Mesendoderm (in vitro differentiated cells): ENCODE data around the gene TEX26.

Experiments used
- DNase-seq: peaks from one replicate; pipeline ENCODE4 v3.0.0; 2013
- H2AK5ac ChIP-seq: 2 replicates; pipeline ENCODE4 v1.6.1; 2013; ENCODE audit warnings: low read length, inconsistent platforms
- H2BK120ac ChIP-seq: 2 replicates; pipeline ENCODE4 v1.6.1; 2013; ENCODE audit warnings: low read depth, mild to moderate bottlenecking, low read length, moderate library complexity, mixed read lengths
- H2BK15ac ChIP-seq: replicated peaks from 2 replicates; pipeline ENCODE4 v1.6.1; 2013; ENCODE audit warnings: low read depth, mild to moderate bottlenecking, moderate library complexity
- H2BK5ac ChIP-seq: 2 replicates; pipeline ENCODE4 v1.6.1; 2013; ENCODE audit warnings: low read length, inconsistent platforms
- H3K18ac ChIP-seq: 2 replicates; pipeline ENCODE4 v1.6.1; 2013; ENCODE audit warnings: mild to moderate bottlenecking, low read length, mixed read lengths
- H3K23ac ChIP-seq: one replicate; pipeline ENCODE4 v1.6.1; 2013; ENCODE audit warnings: low read length
- H3K27ac ChIP-seq: 2 replicates; pipeline ENCODE4 v1.5.1; 2013; ENCODE audit warnings: low read depth, mild to moderate bottlenecking, inconsistent platforms, low read length, moderate library complexity
- H3K27me3 ChIP-seq: 2 replicates; pipeline ENCODE4 v1.6.1; 2013; ENCODE audit warnings: low read length, control low read depth, mild to moderate bottlenecking, inconsistent platforms; ENCODE audit not compliant: insufficient read depth, poor library complexity
- H3K36me3 ChIP-seq: 2 replicates; pipeline ENCODE4 v1.6.1; 2013; ENCODE audit warnings: low read length, inconsistent platforms; ENCODE audit not compliant: control insufficient read depth, insufficient read depth
- H3K4ac ChIP-seq: one replicate; pipeline ENCODE4 v1.6.1; 2013; ENCODE audit warnings: low read depth, mild to moderate bottlenecking, low read length, moderate library complexity
- H3K4me1 ChIP-seq: 2 replicates; pipeline ENCODE4 v1.6.1; 2013; ENCODE audit warnings: low read depth, low read length, inconsistent platforms; ENCODE audit not compliant: control insufficient read depth
- H3K4me2 ChIP-seq: 2 replicates; pipeline ENCODE4 v1.6.1; 2013; ENCODE audit warnings: low read length
- H3K4me3 ChIP-seq: 2 replicates; pipeline ENCODE4 v1.5.1; 2013; ENCODE audit warnings: mild to moderate bottlenecking, low read length
- H3K56ac ChIP-seq: one replicate; pipeline ENCODE4 v1.6.1; 2013; ENCODE audit warnings: low read length
- H3K79me1 ChIP-seq: 2 replicates; pipeline ENCODE4 v1.6.1; 2013; ENCODE audit warnings: low read length, inconsistent platforms
- H3K79me2 ChIP-seq: 2 replicates; pipeline ENCODE4 v1.6.1; 2013; ENCODE audit warnings: mild to moderate bottlenecking, low read length; ENCODE audit not compliant: control insufficient read depth, insufficient read depth
- H3K9ac ChIP-seq: 2 replicates; pipeline ENCODE4 v1.6.1; 2013; ENCODE audit warnings: low read length, inconsistent platforms
- H4K5ac ChIP-seq: one replicate; pipeline ENCODE4 v1.6.1; 2013; ENCODE audit warnings: low read length
- H4K8ac ChIP-seq: one replicate; pipeline ENCODE4 v1.6.1; 2013; ENCODE audit warnings: low read depth, mild to moderate bottlenecking, control low read depth, low read length, moderate library complexity
- WGBS: extraction: QIAGEN DNeasy Blood & Tissue Kit; methylation state at CpG from one replicate; pipeline ENCODE4 v1.1.7; 2013; ENCODE audit warnings: low lambda C conversion rate, missing lambda C conversion rate; ENCODE audit not compliant: insufficient coverage; ENCODE audit errors: extremely low coverage; 5-methylcytosine and 5-hydroxymethylcytosine counted together

The TEX26 gene

DNA sequence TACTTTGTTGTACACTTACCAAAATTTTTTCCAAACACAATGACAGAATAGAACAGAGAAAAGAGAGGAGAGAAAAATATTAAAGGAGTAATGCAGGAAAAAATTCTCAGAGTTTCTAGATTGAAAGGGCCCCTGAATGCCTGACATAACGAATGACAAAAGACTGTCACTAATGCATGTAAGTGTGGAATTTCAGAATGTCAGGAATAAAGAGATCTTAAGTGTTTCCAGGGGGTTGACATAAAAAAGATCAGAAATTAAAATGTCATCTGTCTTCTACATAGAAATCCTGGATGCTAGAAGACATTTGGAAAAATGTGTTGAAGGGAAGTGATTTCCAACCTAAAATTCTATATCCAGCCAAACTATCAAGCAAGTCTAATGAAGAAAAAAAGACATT is 27.2 kb downstream of the TEX26 start:
- H2BK120ac ChIP-seq = no peak overlapping the region

DNA sequence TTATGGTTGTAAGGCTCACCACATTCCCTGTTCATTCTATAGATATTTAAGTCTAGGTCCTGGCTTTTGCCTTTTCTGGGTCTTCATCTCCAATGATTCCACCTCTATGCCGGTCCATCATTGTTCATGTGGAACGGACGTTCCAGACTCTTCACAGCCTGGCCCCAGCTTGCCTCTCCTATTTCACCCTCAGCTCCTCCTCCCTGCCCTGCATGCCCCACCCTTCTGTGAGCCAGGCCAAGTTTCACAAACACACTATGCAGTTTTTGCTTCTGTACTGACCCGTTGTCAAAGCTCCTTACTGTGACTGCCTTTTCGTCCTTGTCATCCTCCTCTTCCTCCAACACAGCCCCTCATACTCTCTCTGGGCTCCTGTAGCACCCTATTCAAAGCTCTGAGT is 31.3 kb downstream of the TEX26 start:
- H2BK15ac ChIP-seq = no peak overlapping the region

More for the DNA sequence above, 27.2 kb downstream of the TEX26 start:
- H3K27me3 ChIP-seq = no peaks in the 10 kb centered on the region
- no peaks in the 10 kb centered on the region for H3K79me1 ChIP-seq
- WGBS = no CpG with 5 or more reads among the region's 1 CpG
- H3K4me1 ChIP-seq = no peaks in the 10 kb centered on the region
- no peaks in the 10 kb centered on the region for H3K36me3 ChIP-seq
- H3K4ac ChIP-seq = no peak overlapping the region
- no peak overlapping the region for H3K27ac ChIP-seq
- no peak overlapping the region for H2BK5ac ChIP-seq
- no peak overlapping the region for H2BK15ac ChIP-seq
- no peak overlapping the region for H3K18ac ChIP-seq
- no peak overlapping the region for H3K23ac ChIP-seq
- no peaks in the 10 kb centered on the region for H3K79me2 ChIP-seq
- no peak overlapping the region for H4K5ac ChIP-seq
- H2AK5ac ChIP-seq = no peak overlapping the region
- no peak overlapping the region for H3K9ac ChIP-seq
- no peak overlapping the region for H3K56ac ChIP-seq
- H4K8ac ChIP-seq = no peak overlapping the region
- DNase-seq = no peak
- no peak overlapping the region for H3K4me2 ChIP-seq
- no peak overlapping the region for H3K4me3 ChIP-seq

DNA sequence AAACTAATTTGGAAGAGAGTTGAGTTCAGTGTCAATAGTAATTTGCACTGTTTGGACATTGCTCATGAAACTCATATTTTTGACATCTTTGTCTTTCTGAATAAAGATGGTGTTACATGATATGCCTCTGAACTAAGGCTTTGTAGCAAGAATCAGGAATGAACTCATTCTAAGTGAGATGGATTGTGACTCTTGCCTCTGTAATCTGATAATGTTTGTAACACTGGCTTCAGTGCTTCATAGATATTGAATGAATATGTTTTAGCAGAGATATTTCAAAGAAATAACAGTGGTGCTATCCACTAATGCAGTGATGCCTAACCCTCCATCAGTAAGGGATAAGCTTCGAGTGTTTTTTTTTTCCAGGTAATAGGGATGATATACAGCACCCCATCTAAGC is 32.9 kb downstream of the TEX26 start:
- no peak overlapping the region for H3K4me2 ChIP-seq
- no peaks in the 10 kb centered on the region for H3K27me3 ChIP-seq
- no peak overlapping the region for H3K9ac ChIP-seq
- no peak for DNase-seq
- no peaks in the 10 kb centered on the region for H3K4me1 ChIP-seq
- no peaks in the 10 kb centered on the region for H3K36me3 ChIP-seq
- no peak overlapping the region for H2BK15ac ChIP-seq
- H4K5ac ChIP-seq = no peak overlapping the region
- H3K79me1 ChIP-seq = no peaks in the 10 kb centered on the region
- no peak overlapping the region for H2BK120ac ChIP-seq
- H3K79me2 ChIP-seq = no peaks in the 10 kb centered on the region
- H2AK5ac ChIP-seq = no peak overlapping the region
- H2BK5ac ChIP-seq = no peak overlapping the region
- no peak overlapping the region for H3K4ac ChIP-seq
- H3K4me3 ChIP-seq = no peak overlapping the region
- H3K23ac ChIP-seq = no peak overlapping the region
- WGBS = no CpG with 5 or more reads among the region's 1 CpG
- no peak overlapping the region for H3K18ac ChIP-seq
- H4K8ac ChIP-seq = no peak overlapping the region
- H3K27ac ChIP-seq = no peak overlapping the region
- no peak overlapping the region for H3K56ac ChIP-seq

More for the DNA sequence above, 31.3 kb downstream of the TEX26 start:
- H3K9ac ChIP-seq = no peak overlapping the region
- H3K4me2 ChIP-seq = no peak overlapping the region
- no peaks in the 10 kb centered on the region for H3K36me3 ChIP-seq
- H3K23ac ChIP-seq = no peak overlapping the region
- no peak overlapping the region for H2AK5ac ChIP-seq
- H3K79me1 ChIP-seq = no peaks in the 10 kb centered on the region
- H3K56ac ChIP-seq = no peak overlapping the region
- H4K5ac ChIP-seq = no peak overlapping the region
- H3K4ac ChIP-seq = no peak overlapping the region
- no peak for DNase-seq
- no peaks in the 10 kb centered on the region for H3K27me3 ChIP-seq
- H3K18ac ChIP-seq = no peak overlapping the region
- H3K79me2 ChIP-seq = no peaks in the 10 kb centered on the region
- no peak overlapping the region for H3K4me3 ChIP-seq
- H3K27ac ChIP-seq = no peak overlapping the region
- H2BK5ac ChIP-seq = no peak overlapping the region
- no peak overlapping the region for H4K8ac ChIP-seq
- H3K4me1 ChIP-seq = no peaks in the 10 kb centered on the region
- no peak overlapping the region for H2BK120ac ChIP-seq
- no CpG with 5 or more reads among the region's 5 CpGs for WGBS

DNA sequence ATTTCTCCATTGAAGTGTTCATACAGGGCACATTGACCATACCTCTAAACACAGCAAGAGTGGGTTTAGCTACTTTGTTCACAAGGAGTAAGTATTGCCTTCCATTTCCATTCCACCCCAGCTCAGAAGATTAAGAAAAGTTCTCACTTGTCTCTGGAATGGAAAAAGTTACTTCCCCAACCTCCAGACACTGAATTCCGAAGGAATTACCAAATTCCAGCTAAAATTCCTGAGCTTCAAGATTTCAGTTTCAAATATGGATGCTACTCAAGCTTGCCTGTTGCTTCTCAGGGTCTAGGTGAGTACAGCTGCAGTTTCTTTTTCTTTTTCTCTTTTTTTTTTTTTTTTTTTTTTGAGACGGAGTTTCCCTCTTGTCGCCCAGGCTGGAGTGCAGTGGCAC is 33.6 kb downstream of the TEX26 start:
- H3K4me2 ChIP-seq = no peak overlapping the region
- H3K9ac ChIP-seq = no peak overlapping the region
- H3K23ac ChIP-seq = no peak overlapping the region
- H3K56ac ChIP-seq = no peak overlapping the region
- no peak overlapping the region for H3K4me3 ChIP-seq
- no peaks in the 10 kb centered on the region for H3K4me1 ChIP-seq
- H3K27ac ChIP-seq = no peak overlapping the region
- H2BK15ac ChIP-seq = no peak overlapping the region
- no peaks in the 10 kb centered on the region for H3K36me3 ChIP-seq
- H3K79me2 ChIP-seq = no peaks in the 10 kb centered on the region
- no CpG with 5 or more reads among the region's 3 CpGs for WGBS
- H2BK5ac ChIP-seq = no peak overlapping the region
- no peak overlapping the region for H2AK5ac ChIP-seq
- H4K8ac ChIP-seq = no peak overlapping the region
- no peak overlapping the region for H4K5ac ChIP-seq
- no peaks in the 10 kb centered on the region for H3K27me3 ChIP-seq
- H3K18ac ChIP-seq = no peak overlapping the region
- no peak overlapping the region for H3K4ac ChIP-seq
- no peak overlapping the region for H2BK120ac ChIP-seq
- DNase-seq = no peak
- no peaks in the 10 kb centered on the region for H3K79me1 ChIP-seq

DNA sequence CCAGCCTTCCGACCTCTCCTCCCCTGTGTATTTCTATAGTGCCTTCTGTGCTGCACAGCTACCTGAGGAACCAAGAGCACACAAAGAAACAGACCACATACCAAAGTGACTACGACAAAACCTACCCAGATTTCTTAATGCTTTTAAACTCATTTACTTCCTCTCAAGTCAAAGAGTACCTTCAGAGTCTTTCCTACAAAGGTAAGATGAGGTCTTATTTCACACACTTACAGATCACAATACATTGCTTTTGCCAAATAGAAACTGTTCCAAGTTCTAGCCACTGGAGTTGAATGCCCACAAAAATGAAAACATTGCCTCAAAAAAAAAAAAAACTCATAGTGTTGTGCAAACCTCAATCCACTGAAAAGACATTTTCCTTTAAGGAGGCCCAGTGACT is 36.4 kb downstream of the TEX26 start:
- no peak overlapping the region for H3K18ac ChIP-seq
- H4K5ac ChIP-seq = no peak overlapping the region
- no peaks in the 10 kb centered on the region for H3K27me3 ChIP-seq
- H3K56ac ChIP-seq = no peak overlapping the region
- no CpG with 5 or more reads among the region's 2 CpGs for WGBS
- H2AK5ac ChIP-seq = no peak overlapping the region
- no peak overlapping the region for H3K9ac ChIP-seq
- H3K4me1 ChIP-seq = no peaks in the 10 kb centered on the region
- no peaks in the 10 kb centered on the region for H3K79me1 ChIP-seq
- H2BK15ac ChIP-seq = no peak overlapping the region
- no peak overlapping the region for H2BK120ac ChIP-seq
- H3K4me2 ChIP-seq = no peak overlapping the region
- no peak for DNase-seq
- H4K8ac ChIP-seq = no peak overlapping the region
- H2BK5ac ChIP-seq = no peak overlapping the region
- H3K4me3 ChIP-seq = no peak overlapping the region
- H3K36me3 ChIP-seq = no peaks in the 10 kb centered on the region
- H3K23ac ChIP-seq = no peak overlapping the region
- H3K27ac ChIP-seq = no peak overlapping the region
- H3K4ac ChIP-seq = no peak overlapping the region
- no peaks in the 10 kb centered on the region for H3K79me2 ChIP-seq

DNA sequence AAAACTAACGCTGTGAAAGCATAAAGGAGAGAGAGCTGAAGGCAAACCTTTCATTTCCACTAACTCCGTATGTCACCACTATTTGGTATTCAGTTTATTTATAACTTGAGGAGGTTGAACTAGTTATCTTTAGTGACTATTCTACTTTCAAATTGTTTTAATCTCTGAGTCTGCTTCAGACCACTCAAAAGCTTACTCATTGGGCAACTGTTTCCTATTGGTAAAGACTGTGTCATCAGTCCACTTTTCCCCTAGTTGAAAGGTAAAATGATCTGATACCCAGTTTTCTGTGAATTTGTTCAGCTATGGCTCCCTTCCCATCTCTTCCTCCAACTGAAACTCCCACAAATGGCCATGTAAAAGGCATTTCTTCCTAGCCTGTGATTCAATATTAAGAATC is 39.1 kb downstream of the TEX26 start:
- no peak overlapping the region for H3K27ac ChIP-seq
- H3K79me2 ChIP-seq = no peaks in the 10 kb centered on the region
- H3K79me1 ChIP-seq = no peaks in the 10 kb centered on the region
- no peak overlapping the region for H4K5ac ChIP-seq
- no peaks in the 10 kb centered on the region for H3K36me3 ChIP-seq
- no peak overlapping the region for H2BK120ac ChIP-seq
- no peak overlapping the region for H3K56ac ChIP-seq
- WGBS = no CpG with 5 or more reads among the region's 2 CpGs
- no peak overlapping the region for H3K4me2 ChIP-seq
- H2BK15ac ChIP-seq = no peak overlapping the region
- no peak overlapping the region for H2AK5ac ChIP-seq
- no peak overlapping the region for H3K9ac ChIP-seq
- no peak overlapping the region for H3K18ac ChIP-seq
- H2BK5ac ChIP-seq = no peak overlapping the region
- no peaks in the 10 kb centered on the region for H3K27me3 ChIP-seq
- DNase-seq = no peak
- H3K4me3 ChIP-seq = no peak overlapping the region
- no peaks in the 10 kb centered on the region for H3K4me1 ChIP-seq
- H3K23ac ChIP-seq = no peak overlapping the region
- no peak overlapping the region for H4K8ac ChIP-seq
- H3K4ac ChIP-seq = no peak overlapping the region
